Suppressor macrophage treated with lipopolysaccharide for 1 hour (primary cell): ENCODE results near the gene EMILIN3.

Source experiments
- DNase-seq, 3 donors: peaks; one replicate each; pipeline ENCODE4 v3.0.0-alpha.2; 2020 to 2022

The EMILIN3 gene

DNA sequence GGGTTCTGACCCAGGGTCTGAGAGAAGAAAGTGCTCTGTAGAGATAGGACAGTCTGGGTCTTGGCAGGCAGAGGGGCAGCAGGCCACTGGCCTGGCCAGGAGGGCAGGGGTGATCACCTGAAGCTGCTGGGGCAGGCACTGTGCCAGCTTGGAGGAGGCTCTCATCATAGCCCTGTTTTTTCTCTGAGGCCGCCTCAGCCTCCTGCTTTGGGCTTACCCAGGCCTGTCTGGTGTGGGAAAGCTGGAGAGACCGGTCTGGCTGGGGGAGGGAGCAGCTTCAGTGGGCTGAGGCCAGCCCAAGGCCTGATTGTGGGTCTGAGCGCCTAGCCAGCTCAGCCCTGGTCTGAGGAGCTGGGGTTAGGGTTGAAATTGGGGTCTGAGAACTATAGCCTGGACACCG, 22.1 kb downstream of the EMILIN3 start:
- no peak for DNase-seq

DNA sequence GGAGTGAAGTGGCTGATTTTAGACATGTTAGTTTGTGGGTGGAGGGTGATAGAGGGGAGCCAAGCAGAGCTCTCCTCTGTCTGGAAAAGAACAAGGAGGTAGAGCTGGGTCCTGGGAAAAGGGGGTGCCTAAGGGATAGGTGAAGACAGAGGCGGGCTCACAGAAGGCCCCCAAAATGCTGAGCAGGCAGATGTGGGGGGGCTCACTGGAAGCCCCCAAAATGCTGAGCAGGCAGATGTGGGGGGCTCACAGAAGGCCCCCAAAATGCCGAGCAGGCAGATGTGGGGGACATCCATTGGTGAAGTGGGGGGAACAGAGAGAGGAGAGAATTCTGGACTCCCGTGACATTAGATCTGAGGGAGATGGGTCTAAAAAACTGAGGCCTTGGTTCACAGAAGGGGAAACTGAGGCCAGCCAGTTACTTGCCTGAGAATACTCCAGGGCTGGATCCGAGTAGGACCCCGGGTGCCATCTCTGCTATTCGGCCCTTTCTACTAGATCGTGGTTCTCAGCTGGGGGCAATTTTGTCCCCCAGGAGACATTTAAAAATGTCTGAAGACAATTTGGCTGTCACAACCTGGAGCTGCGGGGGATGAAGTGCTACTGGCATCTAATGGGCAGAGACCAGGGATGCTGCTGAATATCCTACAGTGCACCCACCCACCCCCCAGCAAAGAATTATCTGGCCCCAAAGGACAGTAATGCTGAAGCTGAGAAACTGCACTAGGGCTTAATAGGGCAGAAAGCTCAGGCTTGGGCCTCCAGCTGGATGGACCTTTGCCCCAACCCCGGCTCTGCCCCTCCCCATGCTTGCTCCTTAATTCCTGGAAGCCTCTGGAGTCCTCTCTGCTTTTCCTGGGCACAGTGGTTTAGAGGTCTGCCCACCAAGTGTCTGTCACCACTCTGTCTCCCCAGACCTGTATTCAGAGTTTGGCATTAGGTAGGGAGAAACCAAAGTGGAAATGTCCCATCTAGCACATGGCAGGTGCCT, 23.8 kb downstream of the EMILIN3 start:
- DNase-seq, result no peak

DNA sequence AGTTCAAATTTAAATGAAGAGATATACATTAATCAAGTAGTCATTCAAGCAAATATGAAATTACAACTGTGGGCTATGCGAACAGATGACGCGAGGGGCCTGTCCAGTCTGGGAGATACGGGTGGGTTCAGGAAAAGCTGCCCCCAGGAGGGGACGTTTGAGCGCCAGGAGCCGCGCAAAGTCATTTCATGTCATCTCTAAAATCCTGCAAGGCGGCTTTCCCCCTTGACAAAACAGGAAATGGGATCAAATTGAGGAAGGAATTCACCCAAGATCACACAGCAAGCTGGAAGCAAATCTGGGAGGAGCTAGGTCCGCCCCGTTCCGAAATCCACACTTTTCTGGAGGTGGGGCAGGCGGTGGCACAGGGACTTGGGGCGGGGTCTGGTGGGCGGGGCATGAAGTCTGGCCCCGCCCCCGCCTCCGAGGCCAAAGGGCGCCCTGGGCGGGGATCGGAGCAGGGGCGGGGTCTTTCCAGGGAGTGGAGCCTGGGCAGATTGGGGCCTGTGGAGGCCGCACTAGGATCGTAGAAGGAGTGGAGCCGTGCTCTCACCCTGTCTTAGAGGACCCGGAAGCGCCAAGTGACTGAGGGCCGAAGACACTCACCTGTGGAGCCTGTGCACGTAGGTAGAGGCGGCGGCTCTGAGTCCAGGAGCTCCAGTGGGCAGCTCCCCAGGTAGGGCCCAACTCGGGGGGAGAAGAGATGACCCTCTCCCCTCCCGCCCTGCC, 26.1 kb downstream of the EMILIN3 start, which contains the start of gene LPIN3:
LPIN3 (plus strand) TSS at position 495 of the 729 bp plus-strand sequence. CDS start 4,983 bp downstream, outside the sequence.
- DNase-seq, result peak; percentile 92 to 97 (median 93)

DNA sequence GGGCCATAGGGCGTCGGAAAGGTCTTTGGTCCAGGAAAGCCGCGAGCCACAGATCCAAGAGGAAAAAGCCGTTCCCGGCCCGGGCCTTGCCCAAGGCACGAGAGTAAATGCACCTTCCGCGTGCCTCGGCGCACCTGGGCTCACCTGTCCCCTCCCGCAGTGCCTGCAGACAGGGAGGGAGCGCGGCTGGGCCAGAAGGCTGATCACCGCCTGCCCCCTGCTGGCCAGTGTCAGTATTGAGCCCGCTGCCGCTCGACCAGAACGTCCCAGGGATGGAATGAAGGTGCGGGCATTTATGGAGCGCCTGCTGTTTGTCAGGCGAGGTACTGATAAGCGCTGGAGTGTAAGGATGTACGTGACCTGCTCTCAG, 26.7 kb downstream of the EMILIN3 start:
- peak; percentile 68 to 88 (median 80) for DNase-seq

DNA sequence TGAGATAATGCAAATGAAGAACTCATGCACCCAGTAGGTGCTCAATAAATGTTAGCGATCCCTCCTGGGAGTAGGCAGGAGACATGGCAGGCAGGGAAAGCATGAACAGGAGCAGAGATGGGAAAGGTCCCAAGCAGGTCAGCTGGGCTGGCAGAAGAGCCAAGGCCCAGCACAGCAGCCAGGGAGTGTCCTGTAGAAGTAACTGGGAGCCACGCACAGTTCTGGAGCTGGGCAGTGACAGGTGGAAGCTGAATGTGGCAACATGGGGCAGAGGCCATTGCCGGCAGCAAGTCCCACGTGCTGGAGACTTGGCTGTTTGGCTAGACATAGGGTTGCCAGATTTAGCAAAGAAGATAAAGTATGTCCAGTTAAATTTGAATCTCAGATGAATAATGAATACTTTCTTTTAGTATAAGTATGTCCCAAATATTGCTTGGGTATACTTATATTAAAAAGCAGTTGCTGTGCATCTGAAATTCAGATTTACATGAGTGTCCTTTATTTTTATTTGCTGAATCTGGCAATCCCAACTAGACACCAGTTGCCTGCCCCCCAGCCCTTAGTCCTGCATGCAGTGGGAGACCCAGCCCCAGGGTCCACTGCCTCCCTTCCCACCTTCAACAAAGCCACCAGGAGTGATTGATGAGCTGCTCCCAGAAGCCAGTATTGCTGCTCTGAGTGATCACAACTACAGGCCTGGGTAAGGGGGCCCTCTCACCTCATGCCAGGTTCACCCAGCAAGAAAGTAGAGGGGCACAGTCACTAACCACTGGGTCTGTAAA, 29.7 kb downstream of the EMILIN3 start:
- DNase-seq, result no peak

DNA sequence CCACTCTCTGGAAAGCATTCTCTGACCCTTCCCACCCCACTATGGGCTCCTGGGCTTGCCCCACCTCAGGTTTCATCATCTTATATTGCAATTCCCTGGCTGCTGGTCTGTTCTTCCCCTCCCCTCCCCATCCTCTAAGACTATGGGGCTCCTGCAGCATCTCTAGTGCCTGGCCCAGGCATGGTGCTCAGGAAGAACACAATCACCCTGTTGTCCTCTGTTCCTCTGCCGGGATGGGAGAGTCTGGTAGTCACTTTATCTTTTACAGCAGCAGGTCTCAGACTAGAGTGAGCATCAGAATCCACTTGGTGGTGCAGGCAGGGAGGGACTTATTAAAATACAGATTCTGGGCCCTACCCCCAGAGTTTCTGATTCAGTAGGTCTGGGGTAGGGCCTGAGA, 31.0 kb downstream of the EMILIN3 start:
- DNase-seq, result no peak

DNA sequence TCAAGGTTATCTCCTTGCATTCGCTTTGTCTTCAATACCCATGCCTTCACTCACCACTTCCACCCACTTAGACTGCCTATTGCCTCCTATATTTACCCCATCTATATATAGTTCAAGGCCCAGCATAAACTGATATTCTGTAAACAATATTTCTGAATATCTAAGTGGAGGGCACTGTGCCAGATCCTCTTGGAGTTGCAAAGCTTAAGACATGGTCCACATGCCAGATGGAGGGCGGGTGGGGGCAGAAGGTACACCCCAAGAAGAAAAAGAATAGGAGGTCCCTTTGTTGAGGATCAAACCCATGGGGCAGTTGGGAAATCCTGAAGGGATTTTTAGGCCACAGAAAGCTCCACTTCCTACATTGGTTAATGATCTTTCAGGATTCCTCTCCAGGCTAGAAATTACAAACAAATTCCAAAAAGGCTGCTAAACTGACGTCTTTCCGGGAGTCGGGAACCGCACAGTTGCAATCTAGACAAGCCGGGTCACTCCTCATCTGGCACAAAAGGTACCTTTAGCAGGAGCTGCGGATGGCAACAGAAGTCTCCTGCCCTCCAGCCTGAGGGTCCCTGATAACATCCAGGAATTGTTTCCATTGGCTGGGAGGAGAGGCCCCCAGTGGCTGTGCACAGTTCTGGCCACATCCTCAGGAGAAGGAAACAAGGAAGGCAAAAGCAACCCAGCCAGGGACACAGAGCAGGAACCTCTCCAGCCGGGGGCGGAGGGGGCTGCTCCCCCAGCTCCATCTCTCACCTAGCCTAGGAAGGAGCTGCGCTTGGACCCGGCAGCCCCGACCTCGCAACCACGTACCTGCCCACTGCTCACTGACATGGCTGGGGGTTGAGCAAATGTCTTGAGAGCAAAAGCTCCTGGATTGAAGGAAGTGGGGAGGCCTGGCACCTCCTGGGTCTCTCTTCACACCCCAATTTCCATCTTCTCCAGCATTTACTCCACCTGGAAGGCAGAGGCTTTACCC, 31.9 kb downstream of the EMILIN3 start:
- DNase-seq, result no peak

DNA sequence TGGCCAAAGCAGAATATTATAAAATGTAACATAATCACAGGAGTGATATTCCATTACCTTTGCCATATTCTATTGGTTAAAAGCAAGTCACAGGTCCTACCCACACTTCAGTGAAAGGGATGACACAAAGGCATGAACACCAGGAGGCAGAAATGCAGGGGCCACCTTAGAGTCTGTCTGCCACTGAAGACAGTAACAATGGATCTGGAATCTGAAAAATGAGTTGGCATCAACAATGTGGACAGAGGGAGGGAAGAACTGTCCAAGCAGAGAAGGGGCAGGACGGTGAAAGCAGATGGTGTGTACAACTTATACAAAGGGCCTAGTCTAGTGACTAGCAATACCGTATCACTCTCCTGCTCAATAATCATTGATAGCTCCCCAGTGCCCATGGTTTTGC, 32.6 kb downstream of the EMILIN3 start:
- DNase-seq, result no peak

DNA sequence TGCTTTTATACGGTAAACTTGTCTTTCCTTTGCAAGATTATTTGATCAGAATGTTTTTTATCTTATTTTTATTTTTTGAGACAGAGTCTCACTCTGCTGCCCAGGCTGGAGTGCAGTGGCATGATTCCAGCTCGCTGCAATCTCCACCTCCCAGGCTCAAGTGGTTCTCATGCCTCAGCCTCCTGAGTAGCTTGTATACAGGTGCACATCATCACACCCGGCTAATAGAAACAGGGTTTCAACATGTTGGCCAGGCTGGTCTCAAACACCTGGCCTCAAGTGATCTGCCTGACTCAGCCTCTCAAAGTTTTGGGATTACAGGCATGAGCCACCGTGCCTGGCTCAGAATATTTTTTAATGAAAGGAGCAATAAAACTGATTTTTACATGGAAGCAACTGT, 34.9 kb downstream of the EMILIN3 start:
- no peak for DNase-seq

DNA sequence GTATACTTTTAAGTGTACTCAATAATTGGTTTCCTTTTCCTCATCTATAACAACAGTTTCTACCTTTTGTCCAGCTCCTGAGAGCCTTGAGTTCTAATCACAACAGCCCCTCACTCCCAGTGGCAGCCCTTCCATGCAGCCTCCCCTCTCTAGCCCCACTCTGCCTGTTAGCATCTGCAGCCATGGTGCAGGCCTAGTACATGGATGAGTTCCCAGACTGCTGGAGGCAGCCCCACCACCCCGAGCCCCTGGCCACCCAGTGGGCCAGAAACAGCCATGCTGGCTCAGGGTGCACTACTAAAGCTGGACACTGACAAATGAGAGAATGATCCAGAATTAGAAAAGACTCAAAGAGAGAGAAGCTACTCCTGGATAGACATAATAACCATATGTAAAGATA, 35.7 kb downstream of the EMILIN3 start:
- no peak for DNase-seq

DNA sequence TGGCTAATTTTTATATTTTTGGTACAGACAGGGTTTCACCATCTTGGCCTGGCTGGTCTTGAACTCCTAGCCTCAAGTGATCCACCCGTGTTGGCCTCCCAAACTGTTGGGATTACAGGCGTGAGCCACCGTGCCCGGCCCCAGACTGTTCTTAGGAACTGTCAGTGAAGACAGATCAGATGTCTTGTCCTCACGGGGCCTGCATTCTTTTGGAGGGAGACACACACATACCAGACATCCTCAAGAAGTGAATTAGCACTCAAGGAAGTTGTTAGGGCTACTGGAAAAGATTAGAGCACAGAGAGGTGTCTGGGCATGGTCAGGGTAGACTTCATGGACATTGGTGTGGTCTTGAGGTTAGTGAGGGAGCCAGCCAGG, 36.3 kb downstream of the EMILIN3 start:
- no peak for DNase-seq

DNA sequence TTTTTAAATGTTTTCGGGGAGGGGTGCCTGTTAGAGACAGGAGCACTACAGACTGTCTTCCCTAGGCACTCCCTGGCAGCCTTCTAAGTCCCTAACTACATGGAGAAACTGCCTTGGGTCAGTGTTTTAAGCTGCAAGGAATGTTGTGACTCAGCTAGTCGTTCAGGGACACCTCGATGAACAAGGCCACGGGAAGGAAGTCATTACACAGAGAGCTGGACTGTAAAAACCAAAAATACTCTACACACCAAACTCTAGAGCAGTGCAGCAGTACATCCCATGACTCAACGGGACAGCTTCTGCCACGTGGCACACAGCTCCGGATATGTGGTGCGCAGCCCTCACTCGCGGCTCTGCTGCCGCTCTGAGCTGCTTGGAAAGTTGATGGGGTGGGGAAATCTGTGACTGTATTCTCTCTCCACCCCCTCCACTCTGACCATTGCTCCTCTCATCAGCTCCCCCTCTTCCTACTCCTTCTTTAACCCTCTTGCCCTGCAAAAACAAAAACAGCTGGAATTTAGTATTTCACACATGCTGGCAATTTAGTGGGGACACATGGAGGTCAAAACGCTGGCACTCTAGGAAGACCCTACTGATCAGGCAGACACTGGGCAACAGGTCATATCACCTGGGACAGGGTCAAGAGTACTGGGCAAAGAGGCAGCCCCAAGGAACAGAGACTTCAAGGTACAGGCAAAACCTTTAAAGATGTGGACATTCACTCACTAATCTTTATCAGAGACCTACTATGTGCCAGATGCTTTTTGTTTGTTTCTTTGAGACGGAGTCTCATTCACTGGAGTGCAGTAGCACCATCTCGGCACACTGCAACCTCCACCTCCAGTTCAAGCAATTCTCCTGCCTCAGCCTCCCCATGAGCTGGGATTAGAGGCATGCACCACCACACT, 36.9 kb downstream of the EMILIN3 start:
- DNase-seq, result peak; percentile 86 to 90 (median 89)

DNA sequence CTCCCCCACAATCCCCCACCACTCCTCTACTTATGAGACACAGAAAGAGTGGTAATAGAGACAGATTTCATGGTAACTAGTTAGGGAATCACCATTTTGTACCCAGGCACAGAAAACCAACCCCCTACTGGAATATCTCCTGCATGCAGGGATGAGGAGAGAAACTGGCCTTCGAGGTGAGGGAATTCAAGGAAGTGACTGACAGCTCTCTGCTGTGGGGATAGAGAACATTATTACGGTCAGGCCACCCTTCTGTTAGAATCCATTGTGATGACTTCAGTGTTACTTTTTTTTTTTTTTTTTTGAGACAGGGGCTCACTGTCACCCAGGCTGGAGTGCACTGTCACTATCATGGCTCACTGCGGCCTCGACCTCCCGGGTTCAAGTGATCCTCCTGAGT, 39.4 kb downstream of the EMILIN3 start:
- no peak for DNase-seq

DNA sequence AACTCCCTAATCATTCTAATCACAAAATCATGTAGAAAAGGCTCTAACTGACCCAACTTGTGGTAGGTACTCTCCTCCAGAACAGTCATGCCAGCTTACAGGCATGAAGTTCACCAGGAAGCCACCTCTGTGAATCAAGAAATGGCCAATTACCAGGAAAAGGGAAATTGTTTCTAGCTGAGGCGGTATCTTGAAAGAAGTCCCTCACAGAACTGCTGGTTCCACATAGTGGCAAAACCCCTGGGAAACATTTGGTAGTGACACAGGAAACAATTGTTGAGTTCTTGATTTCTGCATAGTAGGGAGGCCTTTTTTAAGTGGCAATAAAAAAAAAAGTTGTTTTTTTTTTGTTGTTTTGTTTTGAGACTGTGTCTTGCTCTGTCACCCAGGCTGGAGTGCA, 45.6 kb downstream of the EMILIN3 start:
- DNase-seq, result peak; percentile 38 to 51 (median 41)

DNA sequence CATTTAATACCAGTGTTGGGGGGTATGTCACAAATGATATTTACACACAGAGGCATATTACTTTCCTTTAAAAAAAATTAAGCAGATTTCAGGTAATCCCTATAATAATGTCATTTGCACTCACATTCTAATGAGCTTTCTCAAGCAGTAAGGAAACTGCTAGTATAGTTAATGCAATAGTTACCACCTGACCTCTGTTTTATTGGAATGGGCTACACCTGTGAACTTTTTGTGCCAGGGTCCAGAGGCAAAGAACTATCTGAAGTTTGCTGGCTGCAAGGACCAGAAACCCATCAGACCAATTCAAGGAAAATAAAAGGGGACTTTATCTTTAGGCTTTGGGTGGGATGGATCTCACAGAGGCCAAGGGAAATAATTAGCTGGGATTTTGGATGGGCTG, 46.2 kb downstream of the EMILIN3 start:
- no peak for DNase-seq

DNA sequence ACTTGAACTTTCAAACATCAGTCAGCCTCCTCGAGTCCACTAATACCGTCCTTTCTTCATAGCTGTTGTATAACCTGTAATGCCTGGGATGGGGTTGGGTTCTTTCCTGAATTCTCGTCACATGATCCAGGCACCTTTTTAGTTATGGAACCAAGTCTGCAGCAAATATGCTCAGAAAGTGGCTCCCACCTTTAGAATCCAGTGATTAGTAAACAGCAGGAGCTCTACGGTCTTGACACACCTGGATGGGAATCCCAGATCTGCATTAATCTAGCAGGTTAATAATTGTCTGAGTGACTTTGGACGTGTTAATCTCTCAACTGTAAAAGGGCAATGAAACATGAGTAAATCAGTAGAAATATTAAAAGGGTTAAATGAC, 48.4 kb downstream of the EMILIN3 start:
- DNase-seq, result no peak

DNA sequence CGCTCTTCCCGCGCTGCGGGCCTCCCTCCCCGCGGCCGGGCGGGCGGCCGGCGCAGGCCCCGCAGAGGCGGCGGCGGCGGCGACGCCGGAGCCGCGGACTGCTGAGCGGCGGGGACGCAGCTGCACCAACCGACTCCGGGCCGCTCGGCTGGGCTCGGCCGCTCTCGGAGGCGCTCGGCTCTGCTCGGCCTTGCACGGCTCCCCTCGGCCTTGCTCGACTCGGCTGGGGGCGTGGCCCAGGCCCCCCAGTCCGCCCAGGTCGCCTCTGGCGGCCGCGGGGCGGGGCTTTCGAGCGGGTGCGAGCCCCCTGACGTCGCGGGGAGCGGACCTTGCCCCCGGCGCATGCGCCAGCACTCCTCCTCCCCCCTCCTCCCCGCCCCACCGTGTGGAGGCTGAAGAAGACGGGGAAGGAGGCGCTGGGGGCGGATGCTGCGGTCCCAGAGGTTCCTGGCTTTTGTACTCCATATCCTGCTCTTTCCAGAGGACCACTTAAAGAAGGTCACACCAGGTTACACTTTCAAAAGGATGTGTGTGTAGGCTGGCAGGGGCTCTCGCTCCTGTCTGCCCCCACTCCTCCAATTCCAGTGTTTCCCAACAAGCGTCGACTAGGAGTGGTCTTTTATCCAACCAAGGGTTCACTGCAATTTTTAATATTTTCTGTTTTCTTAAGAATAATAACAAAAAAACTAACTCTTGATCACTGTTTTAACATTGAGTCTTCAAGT, 48.9 kb downstream of the EMILIN3 start, which contains the start of gene ZHX3:
ZHX3 (minus strand) TSS at position 186 of the 725 bp plus-strand sequence. CDS start 112,815 bp downstream, outside the sequence.
- DNase-seq, result peak; percentile 96 to 99 (median 98)

DNA sequence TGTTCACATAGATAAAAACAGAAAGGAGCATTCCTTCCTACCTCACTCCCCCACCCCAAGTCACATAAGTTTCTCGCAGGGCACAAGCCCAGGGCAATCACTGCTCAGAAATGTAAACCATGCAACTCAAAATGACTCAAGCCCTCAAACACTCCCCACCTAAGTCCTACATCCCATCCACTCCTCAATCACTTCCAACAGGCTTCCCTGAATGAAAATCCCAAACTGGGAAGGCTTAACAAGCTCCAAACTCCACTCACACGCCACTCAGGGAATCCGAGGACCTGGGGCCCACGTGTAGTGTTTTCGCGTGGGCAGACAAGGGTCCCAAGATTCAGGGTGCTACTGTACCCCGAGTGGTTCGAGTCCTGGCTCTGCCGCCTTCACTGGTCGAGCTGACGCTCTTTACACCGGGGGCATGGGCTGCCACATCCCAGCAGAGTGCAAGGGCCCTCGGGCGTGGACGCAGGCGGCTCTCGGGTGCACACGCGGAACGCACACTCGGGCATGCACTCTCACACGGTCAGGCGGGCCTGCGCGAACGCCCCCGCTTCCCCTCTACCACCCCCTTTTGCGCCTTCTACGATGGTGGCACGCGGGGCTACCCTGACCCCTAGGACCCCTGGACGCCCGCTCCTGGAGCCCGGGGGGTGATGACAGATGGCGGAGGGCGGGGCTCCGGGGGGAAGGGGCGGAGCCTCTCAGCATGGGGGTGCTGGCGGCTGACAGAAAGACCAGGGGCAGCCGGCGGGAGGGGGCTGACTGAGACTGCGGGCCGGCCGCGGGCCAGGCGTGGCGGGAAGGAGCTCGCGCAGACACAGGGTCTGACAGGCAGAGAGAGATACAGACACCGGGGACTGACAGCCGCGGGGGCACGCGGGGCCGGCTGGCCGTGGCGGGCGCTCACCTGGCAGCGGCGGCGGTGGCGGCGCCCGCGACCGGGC, 49.7 kb downstream of the EMILIN3 start:
- peak; percentile 40 to 84 (median 66) for DNase-seq

DNA sequence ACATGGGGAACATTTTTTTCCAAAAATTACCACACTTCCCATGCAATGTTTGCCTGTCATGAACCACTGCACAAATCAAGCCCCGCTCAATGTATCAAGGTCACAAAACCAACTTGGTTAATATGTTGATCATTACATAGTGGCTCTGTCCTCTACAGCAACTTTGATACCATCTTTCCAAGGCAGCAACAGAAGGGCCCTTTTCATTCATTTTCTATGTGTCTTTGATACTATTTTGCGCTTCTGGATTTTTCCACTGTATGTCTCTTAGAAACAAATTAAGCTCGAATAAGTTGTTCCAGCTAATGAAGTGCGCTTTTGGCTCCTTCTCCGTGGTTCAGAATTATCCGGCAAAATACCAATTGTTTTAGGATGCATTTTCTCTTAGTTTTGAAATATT, 50.6 kb downstream of the EMILIN3 start:
- DNase-seq, result no peak
